Measurements from ENCODE around the gene WSB2. TPM values are rescaled to one million over a fixed set of nuclear protein-coding genes. Genes with fewer than 3 reads are reported as not detected.

The WSB2 gene
- 68.1 TPM for polyA plus RNA-seq
- long read RNA-seq, donor 1, transcript WSB2-201 (9 exons, 2,646 nt), result major isoform, 8 of 17 reads
- long read RNA-seq, donor 1, partial matches to known transcripts, result 0 of 17 reads
- long read RNA-seq, donor 1, other reads (novel, unspliced or antisense), result 0 of 17 reads
- long read RNA-seq, donor 2, transcript WSB2-201 (9 exons, 2,646 nt), result major isoform, 17 of 19 reads
- long read RNA-seq, donor 2, partial matches to known transcripts, result 0 of 19 reads
- long read RNA-seq, donor 2, other reads (novel, unspliced or antisense), result 0 of 19 reads
- long read RNA-seq, donor 3, result 0 reads
- long read RNA-seq, donor 4, partial matches to known transcripts, result 0 of 4 reads
- long read RNA-seq, donor 4, other reads (novel, unspliced or antisense), result 0 of 4 reads
- long read RNA-seq, donor 5, transcript WSB2-201 (9 exons, 2,646 nt), result major isoform, 11 of 11 reads
- long read RNA-seq, donor 5, partial matches to known transcripts, result 0 of 11 reads
- long read RNA-seq, donor 5, other reads (novel, unspliced or antisense), result 0 of 11 reads
- long read RNA-seq, donor 6, transcript WSB2-203 (8 exons, 1,328 nt), result minor isoform, 6 of 30 reads
- long read RNA-seq, donor 6, transcript WSB2-201 (9 exons, 2,646 nt), result major isoform, 21 of 30 reads
- long read RNA-seq, donor 6, partial matches to known transcripts, result 0 of 30 reads
- long read RNA-seq, donor 6, other reads (novel, unspliced or antisense), result 0 of 30 reads
- long read RNA-seq, donor 7, partial matches to known transcripts, result 0 of 5 reads
- long read RNA-seq, donor 7, other reads (novel, unspliced or antisense), result 0 of 5 reads
- long read RNA-seq, donor 8, transcript WSB2-201 (9 exons, 2,646 nt), result major isoform, 20 of 20 reads
- long read RNA-seq, donor 8, partial matches to known transcripts, result 0 of 20 reads
- long read RNA-seq, donor 8, other reads (novel, unspliced or antisense), result 0 of 20 reads
- long read RNA-seq, donor 9, transcript WSB2-201 (9 exons, 2,646 nt), result major isoform, 18 of 18 reads
- long read RNA-seq, donor 9, partial matches to known transcripts, result 0 of 18 reads
- long read RNA-seq, donor 9, other reads (novel, unspliced or antisense), result 0 of 18 reads
- long read RNA-seq, donor 10, transcript WSB2-201 (9 exons, 2,646 nt), result major isoform, 23 of 27 reads
- long read RNA-seq, donor 10, partial matches to known transcripts, result 0 of 27 reads
- long read RNA-seq, donor 10, other reads (novel, unspliced or antisense), result 0 of 27 reads
- long read RNA-seq, donor 11, transcript WSB2-201 (9 exons, 2,646 nt), result major isoform, 12 of 14 reads
- long read RNA-seq, donor 11, partial matches to known transcripts, result 0 of 14 reads
- long read RNA-seq, donor 11, other reads (novel, unspliced or antisense), result 0 of 14 reads

GRCh38 chr12:118061011-118061872 is at the start of gene WSB2:
Gene WSB2 (minus strand): TSS chr12:118061179. CDS start chr12:118061048, 131 bp downstream.
- WGBS (ENCODE audit: insufficient coverage, low lambda C conversion rate), result 2% methylated on average over 9 of the region's 76 CpGs
- Histone ChIP-seq H3K9me3 (ENCODE audit: control insufficient read depth, low read depth, low read length) (no peaks in the 10 kb centered on the region), H3K27ac (ENCODE audit: low read length) (peak within 1 kb of the TSS; percentile 97), H3K36me3 (ENCODE audit: control insufficient read depth, insufficient read depth, low read length) (peaks cover 2% of the 10 kb centered on the region), H3K4me3 (ENCODE audit: low read length) (peak within 1 kb of the TSS; percentile 73), H3K4me1 (ENCODE audit: control insufficient read depth, insufficient read depth, low read length) (peaks cover 22% of the 10 kb centered on the region), H3K27me3 (ENCODE audit: control insufficient read depth, insufficient read depth, low read length) (no peaks in the 10 kb centered on the region)
- DNase-seq, result peak; percentile 49 to 70

DNA sequence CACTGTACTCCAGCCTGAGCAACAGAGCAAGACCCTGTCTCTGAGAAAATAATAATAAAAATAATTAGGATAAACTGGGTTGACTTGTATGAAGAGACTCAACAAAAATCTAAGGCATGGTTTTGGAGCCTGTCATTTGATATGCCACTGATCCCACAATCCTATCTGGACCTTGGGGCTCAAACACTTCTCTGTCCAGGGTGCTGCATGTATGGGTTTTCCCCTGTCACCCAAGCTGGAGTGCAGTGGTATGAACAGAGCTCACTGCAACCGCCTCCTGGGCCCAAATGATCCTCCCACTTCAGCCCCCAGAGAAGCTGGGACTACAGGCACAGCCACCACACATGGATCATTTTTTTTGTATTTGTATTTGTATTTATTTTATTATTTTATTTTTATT is 48.1 kb upstream of the WSB2 start:
- no peaks in the 10 kb centered on the region for H3K27me3 ChIP-seq (ENCODE audit: control insufficient read depth, insufficient read depth, low read length)

DNA sequence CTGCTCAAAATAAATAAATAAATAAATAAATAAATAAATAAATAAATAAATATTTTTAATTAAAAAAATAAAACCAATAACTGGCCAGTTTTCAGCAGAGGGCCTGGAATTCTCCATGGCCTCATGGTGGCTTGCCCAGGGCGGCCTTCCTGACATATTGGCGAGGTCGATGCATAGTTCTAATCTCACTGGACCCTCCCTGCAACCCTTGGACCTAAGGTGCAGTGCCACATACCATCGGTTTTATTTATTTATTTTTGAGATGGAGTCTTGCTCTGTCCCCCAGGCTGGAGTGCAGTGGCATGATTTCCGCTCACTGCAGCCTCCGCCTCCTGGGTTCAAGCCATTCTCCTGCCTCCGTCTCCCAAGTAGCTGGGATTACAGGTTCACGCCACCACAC is 46.7 kb upstream of the WSB2 start:
- Histone ChIP-seq H3K4me1 (ENCODE audit: control insufficient read depth, insufficient read depth, low read length) (no peaks in the 10 kb centered on the region), H3K27ac (ENCODE audit: low read length) (no peak overlapping the region), H3K36me3 (ENCODE audit: control insufficient read depth, insufficient read depth, low read length) (no peaks in the 10 kb centered on the region), H3K9me3 (ENCODE audit: control insufficient read depth, low read depth, low read length) (no peaks in the 10 kb centered on the region), H3K4me3 (ENCODE audit: low read length) (no peak overlapping the region), H3K27me3 (ENCODE audit: control insufficient read depth, insufficient read depth, low read length) (no peaks in the 10 kb centered on the region)
- no CpG with 5 or more reads among the region's 8 CpGs for WGBS (ENCODE audit: insufficient coverage, low lambda C conversion rate)
- DNase-seq, result peak in 1 of 2 donors; percentile 39

More for the DNA sequence above, 48.1 kb upstream of the WSB2 start:
- WGBS (ENCODE audit: insufficient coverage, low lambda C conversion rate), result no CpG with 5 or more reads among the region's 1 CpG
- no peak for DNase-seq
- no peaks in the 10 kb centered on the region for H3K9me3 ChIP-seq (ENCODE audit: control insufficient read depth, low read depth, low read length)
- no peaks in the 10 kb centered on the region for H3K36me3 ChIP-seq (ENCODE audit: control insufficient read depth, insufficient read depth, low read length)
- no peaks in the 10 kb centered on the region for H3K4me1 ChIP-seq (ENCODE audit: control insufficient read depth, insufficient read depth, low read length)
- no peak overlapping the region for H3K4me3 ChIP-seq (ENCODE audit: low read length)
- H3K27ac ChIP-seq (ENCODE audit: low read length), result no peak overlapping the region

DNA sequence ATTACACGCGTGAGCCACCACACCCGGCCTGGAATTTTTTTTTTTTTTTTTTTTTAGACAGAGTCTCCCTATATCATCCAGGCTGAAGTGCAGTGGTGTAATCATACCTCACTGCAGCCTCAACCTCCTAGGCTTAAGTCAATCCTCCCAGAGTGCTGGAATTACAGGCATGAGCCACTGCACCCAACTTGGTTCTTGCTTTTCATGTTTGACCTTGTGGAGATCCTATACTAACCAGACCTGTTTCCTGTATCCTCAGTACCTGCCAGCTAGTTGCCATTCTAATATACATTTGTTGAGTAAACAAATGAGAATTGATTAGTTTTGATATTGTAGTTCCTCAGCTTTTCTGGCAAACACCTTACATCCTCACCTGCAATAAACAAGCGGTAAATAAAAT is 46.0 kb upstream of the WSB2 start:
- H3K27ac ChIP-seq (ENCODE audit: low read length), result no peak overlapping the region
- no CpG with 5 or more reads among the region's 4 CpGs for WGBS (ENCODE audit: insufficient coverage, low lambda C conversion rate)
- DNase-seq, result no peak

GRCh38 chr12:118103601-118104382 is 42.8 kb upstream of the WSB2 start, which contains the start of gene VSIG10:
Gene VSIG10 (minus strand): TSS chr12:118104011. CDS start chr12:118103671, 340 bp downstream.
- Histone ChIP-seq H3K36me3 (ENCODE audit: control insufficient read depth, insufficient read depth, low read length) (no peaks in the 10 kb centered on the region), H3K27ac (ENCODE audit: low read length) (peak within 1 kb of the TSS; percentile 76), H3K27me3 (ENCODE audit: control insufficient read depth, insufficient read depth, low read length) (no peaks in the 10 kb centered on the region), H3K4me3 (ENCODE audit: low read length) (peak within 1 kb of the TSS; percentile 72), H3K9me3 (ENCODE audit: control insufficient read depth, low read depth, low read length) (no peaks in the 10 kb centered on the region), H3K4me1 (ENCODE audit: control insufficient read depth, insufficient read depth, low read length) (peaks cover 9% of the 10 kb centered on the region)
- WGBS (ENCODE audit: insufficient coverage, low lambda C conversion rate), result no CpG with 5 or more reads among the region's 75 CpGs
- peak; percentile 50 to 83 for DNase-seq

More for the DNA sequence above, 46.0 kb upstream of the WSB2 start:
- H3K9me3 ChIP-seq (ENCODE audit: control insufficient read depth, low read depth, low read length), result no peaks in the 10 kb centered on the region
- H3K27me3 ChIP-seq (ENCODE audit: control insufficient read depth, insufficient read depth, low read length), result no peaks in the 10 kb centered on the region
- H3K4me1 ChIP-seq (ENCODE audit: control insufficient read depth, insufficient read depth, low read length), result peaks cover 3% of the 10 kb centered on the region
- H3K4me3 ChIP-seq (ENCODE audit: low read length), result no peak overlapping the region
- no peaks in the 10 kb centered on the region for H3K36me3 ChIP-seq (ENCODE audit: control insufficient read depth, insufficient read depth, low read length)

DNA sequence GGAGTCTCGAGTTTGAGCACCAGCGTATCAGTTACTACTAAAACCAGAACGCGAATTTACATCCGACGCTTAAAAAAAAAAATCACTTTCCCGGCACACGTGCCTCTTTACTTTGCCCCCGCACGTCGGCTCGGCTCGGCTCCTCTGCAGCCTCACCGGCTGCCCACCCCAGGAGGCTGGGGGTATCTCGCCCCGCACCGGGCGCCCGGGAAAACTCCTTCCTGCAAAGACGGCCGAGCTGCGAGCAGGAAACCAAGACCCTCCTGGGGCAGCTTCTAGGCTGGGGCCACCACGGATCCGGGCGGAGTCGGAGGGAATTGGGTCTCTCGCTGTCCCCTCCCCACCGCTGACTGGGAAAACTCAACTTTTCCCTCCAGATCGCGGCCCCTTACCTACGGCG is 42.2 kb upstream of the WSB2 start:
- H3K9me3 ChIP-seq (ENCODE audit: control insufficient read depth, low read depth, low read length), result peaks cover 2% of the 10 kb centered on the region
- WGBS (ENCODE audit: insufficient coverage, low lambda C conversion rate), result no CpG with 5 or more reads among the region's 32 CpGs

DNA sequence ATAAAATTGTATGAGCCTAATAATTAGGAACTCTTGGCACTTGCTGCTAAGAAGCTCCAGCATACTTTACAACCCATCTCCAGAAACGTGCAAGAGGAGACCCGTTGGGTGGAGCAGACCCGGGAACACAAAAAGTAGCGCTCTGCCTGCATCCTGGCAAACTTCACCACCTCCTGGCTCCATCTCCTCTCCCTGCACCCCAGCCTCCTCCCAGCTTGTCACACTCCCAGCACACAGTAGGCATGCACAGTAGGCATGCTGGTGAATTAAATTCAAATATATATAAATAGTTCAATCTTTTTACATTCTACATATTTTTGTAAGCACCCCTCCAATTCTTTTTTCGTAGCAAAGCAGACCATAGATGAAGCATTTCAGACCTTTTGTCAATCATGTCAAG is 41.6 kb upstream of the WSB2 start:
- Histone ChIP-seq H3K27ac (ENCODE audit: low read length) (no peak overlapping the region), H3K36me3 (ENCODE audit: control insufficient read depth, insufficient read depth, low read length) (no peaks in the 10 kb centered on the region), H3K4me3 (ENCODE audit: low read length) (peak overlapping the region; percentile 72), H3K4me1 (ENCODE audit: control insufficient read depth, insufficient read depth, low read length) (peaks cover 18% of the 10 kb centered on the region), H3K9me3 (ENCODE audit: control insufficient read depth, low read depth, low read length) (peaks cover 5% of the 10 kb centered on the region), H3K27me3 (ENCODE audit: control insufficient read depth, insufficient read depth, low read length) (no peaks in the 10 kb centered on the region)
- DNase-seq, result no peak
- 40% methylated on average over 1 of the region's 5 CpGs for WGBS (ENCODE audit: insufficient coverage, low lambda C conversion rate)

More for the DNA sequence above, 42.2 kb upstream of the WSB2 start:
- H3K36me3 ChIP-seq (ENCODE audit: control insufficient read depth, insufficient read depth, low read length), result no peaks in the 10 kb centered on the region
- no peaks in the 10 kb centered on the region for H3K27me3 ChIP-seq (ENCODE audit: control insufficient read depth, insufficient read depth, low read length)
- peaks cover 15% of the 10 kb centered on the region for H3K4me1 ChIP-seq (ENCODE audit: control insufficient read depth, insufficient read depth, low read length)
- H3K4me3 ChIP-seq (ENCODE audit: low read length), result peak overlapping the region; percentile 72
- DNase-seq, result peak in 1 of 2 donors; percentile 64
- peak overlapping the region; percentile 76 for H3K27ac ChIP-seq (ENCODE audit: low read length)

DNA sequence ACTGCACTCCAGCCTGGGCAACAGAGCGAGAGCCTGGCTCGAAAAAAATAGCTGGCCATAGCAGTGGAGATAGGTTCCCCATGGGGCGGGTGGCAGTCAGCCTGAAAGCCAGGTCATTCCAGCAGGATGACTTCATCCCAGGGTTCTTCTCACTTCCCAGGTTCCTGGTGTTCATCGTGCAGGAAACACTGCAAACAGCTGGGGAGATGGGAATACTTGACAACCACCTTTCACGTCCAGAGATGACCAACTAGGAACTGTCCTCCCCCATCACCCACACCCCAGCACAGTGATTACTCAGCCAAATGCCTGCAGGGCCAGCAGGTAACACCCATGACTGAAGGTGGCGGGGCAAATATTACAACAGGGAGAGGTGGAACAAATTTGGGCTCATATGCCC is 41.1 kb upstream of the WSB2 start:
- Histone ChIP-seq H3K36me3 (ENCODE audit: control insufficient read depth, insufficient read depth, low read length) (no peaks in the 10 kb centered on the region), H3K27ac (ENCODE audit: low read length) (no peak overlapping the region), H3K4me1 (ENCODE audit: control insufficient read depth, insufficient read depth, low read length) (peaks cover 18% of the 10 kb centered on the region), H3K9me3 (ENCODE audit: control insufficient read depth, low read depth, low read length) (peaks cover 5% of the 10 kb centered on the region), H3K4me3 (ENCODE audit: low read length) (no peak overlapping the region), H3K27me3 (ENCODE audit: control insufficient read depth, insufficient read depth, low read length) (no peaks in the 10 kb centered on the region)
- DNase-seq, result peak in 1 of 2 donors; percentile 22
- WGBS (ENCODE audit: insufficient coverage, low lambda C conversion rate), result no CpG with 5 or more reads among the region's 6 CpGs

DNA sequence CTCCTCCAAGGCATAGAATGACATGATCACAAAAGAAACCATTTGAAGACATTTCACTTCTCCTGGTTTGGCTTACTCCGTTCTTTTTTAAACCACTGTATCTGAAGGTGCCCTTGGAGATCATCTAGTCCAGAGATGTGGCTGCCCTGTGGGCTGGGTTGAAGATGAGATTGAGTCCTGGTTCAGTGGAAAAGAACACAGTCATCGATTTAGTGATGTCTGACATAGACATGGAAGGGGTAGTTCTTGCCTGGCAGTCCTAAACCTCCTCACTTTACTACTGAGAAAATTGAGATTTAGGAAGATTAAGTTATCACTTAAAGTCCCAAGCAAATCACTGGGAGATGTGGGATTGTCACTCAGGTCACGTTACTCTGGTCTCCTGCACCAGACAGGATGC is 40.1 kb upstream of the WSB2 start:
- no peak overlapping the region for H3K27ac ChIP-seq (ENCODE audit: low read length)
- peaks cover 18% of the 10 kb centered on the region for H3K4me1 ChIP-seq (ENCODE audit: control insufficient read depth, insufficient read depth, low read length)
- H3K9me3 ChIP-seq (ENCODE audit: control insufficient read depth, low read depth, low read length), result peaks cover 5% of the 10 kb centered on the region
- WGBS (ENCODE audit: insufficient coverage, low lambda C conversion rate), result no CpG with 5 or more reads among the region's 3 CpGs
- H3K4me3 ChIP-seq (ENCODE audit: low read length), result no peak overlapping the region
- no peaks in the 10 kb centered on the region for H3K36me3 ChIP-seq (ENCODE audit: control insufficient read depth, insufficient read depth, low read length)
- DNase-seq, result no peak
- H3K27me3 ChIP-seq (ENCODE audit: control insufficient read depth, insufficient read depth, low read length), result no peaks in the 10 kb centered on the region
